Stimulated activated naive CD4-positive, alpha-beta T cell treated with Interleukin-2 at 50 U/mL for 16 hours (primary cell): ENCODE results near the gene PEMT.
"Not testable (repeated sequence)": the region's sequence is repeated elsewhere in the genome, so short reads cannot be mapped to it uniquely, and the experiment has no call there.

Source experiments
- DNase-seq: peaks from one replicate; lab custom pipeline; 2025; lab: John Stamatoyannopoulos, UW

The PEMT gene

GRCh38 chr17:17502741-17503565, 88.6 kb downstream of the PEMT start:
- DNase-seq = no peak

DNA sequence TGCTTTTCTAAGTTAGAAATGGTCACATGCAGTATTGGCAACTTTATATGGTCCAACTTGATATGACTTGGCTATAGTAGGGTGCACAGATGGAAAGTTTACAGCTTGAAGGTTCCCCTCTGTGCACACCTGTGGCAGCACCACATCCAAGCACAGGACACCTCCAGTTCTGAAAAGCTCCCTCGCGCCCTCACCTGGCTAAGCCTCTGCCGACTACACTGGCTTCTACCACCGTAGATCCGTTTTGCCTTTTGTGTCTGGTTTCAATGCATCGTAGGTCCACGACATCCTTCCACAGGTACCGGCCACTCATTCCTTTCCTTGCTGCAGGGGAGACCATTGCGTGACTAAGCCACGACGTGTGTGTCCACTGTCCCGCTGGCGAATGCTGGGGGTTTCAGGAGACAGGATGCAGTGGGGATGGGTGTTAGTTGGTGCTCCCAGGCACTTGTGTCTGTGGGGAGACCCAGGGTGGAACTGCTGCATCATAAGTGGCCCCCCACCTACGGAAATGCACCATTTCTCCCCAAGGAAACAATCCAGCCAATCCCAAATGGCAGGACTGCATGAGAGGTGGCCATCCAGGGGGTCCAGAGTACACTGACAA, 90.4 kb downstream of the PEMT start:
- DNase-seq = no peak

- DNase-seq = no peak
Observed at GRCh38 chr17:17499402-17500145, 91.9 kb downstream of the PEMT start.

DNA sequence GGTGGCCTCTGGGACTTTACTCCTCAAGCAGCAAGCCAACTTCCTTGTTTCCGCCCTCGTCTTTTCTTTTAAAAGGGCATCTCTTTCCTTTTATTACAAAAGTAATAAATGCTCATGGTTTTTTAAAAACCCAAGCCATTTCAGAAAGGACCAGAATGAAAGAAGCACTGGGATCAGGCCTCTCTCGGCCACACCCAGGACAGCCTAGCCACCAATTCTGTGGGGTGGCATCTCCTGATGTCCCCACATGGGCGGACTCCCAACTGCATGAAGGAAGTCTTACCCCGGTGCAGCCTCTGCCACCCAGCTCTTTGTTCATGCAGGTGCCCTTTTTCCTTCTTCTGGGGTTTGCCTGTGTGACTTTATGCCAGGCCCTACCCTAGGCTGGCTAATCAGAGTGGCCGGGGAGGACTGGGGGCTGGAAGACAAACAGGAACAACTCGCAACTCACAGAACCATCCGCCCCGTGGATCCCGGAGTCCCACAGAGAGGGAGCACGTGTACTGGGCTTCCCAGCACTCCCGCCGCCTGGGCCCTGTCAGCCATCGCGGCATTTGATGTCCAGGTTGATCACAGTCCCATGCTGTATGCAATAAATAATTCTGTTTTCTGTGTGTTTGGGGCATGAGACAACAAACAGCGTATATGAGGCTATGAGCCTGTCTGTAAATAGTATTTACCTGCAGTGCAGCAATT, 92.8 kb downstream of the PEMT start:
- DNase-seq = no peak

DNA sequence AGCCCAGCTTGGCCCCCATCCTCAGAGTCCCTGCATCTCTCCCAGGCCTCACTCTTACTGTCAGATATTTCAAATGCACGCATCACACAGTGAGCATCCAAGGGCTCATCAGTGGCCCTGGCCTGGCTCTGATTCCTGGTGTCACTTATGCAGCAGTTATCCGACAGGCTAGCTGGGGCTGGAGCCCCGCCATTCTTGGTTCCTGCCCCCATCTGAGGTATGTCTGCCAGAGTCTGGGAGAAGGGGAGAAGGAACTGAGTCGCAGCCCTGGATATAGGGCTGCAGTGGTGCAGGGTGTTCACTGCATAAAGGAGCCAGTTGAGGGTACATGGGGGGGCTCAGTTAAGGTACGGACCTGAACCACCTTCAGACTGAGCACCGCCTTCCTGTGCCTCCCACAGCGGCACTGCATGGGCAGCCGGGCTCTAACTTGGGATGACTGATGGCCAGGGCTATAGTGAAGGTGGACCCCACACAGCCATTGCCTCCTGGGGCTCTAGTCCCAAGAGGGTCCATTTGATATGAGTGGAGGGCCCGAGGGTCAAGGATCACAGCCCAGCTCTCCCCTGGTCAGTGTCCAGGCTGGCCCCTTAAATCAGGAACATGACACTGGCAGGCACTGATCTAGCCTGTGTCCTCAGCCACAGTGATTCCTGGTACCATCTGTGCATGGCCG, 93.5 kb downstream of the PEMT start:
- no peak for DNase-seq

- no peak for DNase-seq
Observed at GRCh38 chr17:17497065-17497844, 94.3 kb downstream of the PEMT start.

GRCh38 chr17:17496189-17497064, 95.1 kb downstream of the PEMT start, which contains the start of gene RASD1:
Gene RASD1 (minus strand): TSS chr17:17496395. CDS start chr17:17496181, 214 bp downstream.
- DNase-seq = peak; percentile 77

DNA sequence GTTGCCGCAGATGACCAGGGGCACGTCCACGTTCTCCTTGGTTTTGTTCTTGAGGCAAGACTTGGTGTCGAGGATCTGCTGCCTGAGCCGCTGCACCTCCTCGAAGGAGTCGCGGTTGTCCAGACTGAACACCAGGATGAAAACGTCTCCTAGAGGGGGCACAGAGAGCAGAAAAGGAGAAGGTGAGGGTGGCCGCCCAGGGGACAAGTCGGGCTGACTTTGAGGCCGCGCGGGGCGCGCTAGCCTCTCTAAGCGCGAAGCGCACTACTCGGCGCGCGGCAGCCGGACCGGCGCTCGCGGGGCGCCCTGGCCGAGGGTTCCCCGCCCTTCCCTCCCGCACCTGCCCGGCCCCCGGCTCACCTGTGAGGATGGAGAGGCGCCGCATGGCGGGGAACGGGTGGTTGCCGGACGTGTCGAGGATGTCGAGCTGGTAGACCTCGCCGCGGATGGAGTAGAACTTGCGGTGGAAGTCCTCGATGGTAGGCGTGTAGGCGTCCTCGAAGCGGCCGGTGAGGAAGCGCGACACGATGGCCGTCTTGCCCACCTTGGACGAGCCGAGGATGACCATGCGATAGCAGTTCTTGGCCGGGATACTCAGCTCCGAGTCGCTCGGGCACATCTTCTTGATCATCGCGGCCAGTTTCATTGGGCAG, 95.8 kb downstream of the PEMT start:
- peak; percentile 24 for DNase-seq

GRCh38 chr17:17494870-17495535, 96.5 kb downstream of the PEMT start:
- DNase-seq = no peak

GRCh38 chr17:17494499-17494869, 97.0 kb downstream of the PEMT start:
- no peak for DNase-seq

GRCh38 chr17:17493986-17494466, 97.5 kb downstream of the PEMT start:
- DNase-seq = no peak

- no peak for DNase-seq
Observed at GRCh38 chr17:17493249-17493985, 98.1 kb downstream of the PEMT start.

DNA sequence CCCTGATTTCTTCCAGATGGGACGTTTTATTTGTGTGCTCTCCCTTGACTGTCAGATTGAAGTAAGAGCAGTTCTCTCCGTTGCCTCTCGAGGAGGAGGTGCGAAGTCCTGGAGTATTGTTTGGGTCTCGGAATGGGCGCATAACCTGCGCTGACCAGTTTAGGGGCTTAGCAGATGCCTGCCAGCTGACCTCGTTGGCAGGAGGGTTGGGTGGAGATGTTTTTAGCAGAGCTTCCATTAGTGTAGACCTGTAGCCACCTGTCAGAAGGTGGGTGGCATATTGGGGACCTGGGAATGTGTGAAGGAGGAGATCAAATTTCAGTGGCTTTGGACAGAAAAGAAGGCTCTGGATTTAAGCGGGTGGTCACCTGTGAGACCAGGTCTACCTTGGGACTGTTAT, 98.9 kb downstream of the PEMT start:
- no peak for DNase-seq

DNA sequence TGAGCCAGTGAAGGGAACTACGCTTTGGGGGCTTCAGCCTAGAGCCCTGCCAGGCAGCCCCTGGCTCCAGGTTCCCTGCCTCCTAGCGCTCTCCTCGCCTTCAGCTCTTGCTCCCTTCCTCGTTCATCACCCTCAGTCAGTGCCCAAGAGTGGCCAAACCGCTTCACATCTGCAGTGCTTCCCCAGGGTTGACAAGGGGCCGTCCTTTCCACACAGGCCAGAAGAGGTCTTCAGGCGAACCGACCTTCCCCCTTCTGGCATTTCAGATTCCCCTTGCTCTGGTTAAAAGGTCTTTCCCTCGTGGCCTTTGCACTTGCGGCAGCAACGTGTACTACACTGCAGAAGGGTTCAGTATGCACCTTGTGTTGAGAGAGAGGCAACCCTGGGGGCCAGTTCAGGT, 99.4 kb downstream of the PEMT start:
- DNase-seq = no peak

DNA sequence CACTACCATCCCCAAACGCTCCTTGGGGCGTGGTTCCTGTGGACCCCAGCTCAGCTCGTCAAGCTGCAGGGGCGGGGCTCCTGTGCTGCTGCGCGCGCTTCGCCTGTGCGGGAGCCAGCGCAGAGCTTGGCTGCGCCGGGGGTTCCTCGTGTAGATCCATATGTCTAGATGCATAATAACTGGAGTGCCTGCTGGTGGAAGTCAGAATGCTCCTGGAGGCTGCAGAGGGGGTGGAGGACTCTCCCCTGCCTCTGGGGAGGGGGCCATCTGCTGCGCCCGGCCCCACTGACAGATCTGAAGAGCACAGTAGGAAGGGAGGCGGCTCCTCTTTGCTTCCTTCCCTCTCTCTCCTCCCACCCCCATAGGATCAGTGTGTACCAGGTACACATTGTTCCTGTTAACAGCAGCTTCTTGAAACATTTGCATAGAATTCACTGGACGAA, 99.9 kb downstream of the PEMT start:
- DNase-seq = no peak

GRCh38 chr17:17491031-17491471, 100.5 kb downstream of the PEMT start:
- DNase-seq = no peak

GRCh38 chr17:17487998-17488397, 103.5 kb downstream of the PEMT start:
- no peak for DNase-seq

DNA sequence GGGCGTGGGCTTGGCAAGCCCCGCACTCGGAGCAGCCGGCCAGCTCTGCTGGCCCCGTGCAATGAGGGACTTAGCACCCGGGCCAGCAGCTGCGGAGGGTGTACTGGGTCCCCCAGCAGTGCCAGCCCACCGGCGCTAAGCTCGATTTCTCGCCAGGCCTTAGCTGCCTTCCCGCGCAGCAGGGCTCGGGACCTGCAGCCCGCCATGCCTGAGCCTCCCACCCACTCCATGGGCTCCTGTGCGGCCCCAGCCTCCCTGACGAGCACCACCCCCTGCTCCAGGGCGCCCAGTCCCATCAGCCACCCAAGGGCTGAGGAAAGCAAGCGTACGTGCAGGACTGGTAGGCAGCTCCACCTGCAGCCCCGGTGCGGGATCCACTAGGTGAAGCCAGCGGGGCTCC, 105.1 kb downstream of the PEMT start:
- not testable (repeated sequence) for DNase-seq
